Endothelial cell of umbilical vein (primary cell): ENCODE measurements around the gene TRIP13. TPM values are rescaled to one million over a fixed set of nuclear protein-coding genes. Genes with fewer than 3 reads are reported as not detected.

Experiments
- BruUV-seq: library from RNA; stranded (reverse); fragments of 400-500 nt; replicated peaks from 2 replicates; lab custom pipeline; 2021; lab: Mats Ljungman, UMichigan
- CTCF ChIA-PET: fragments of 300-600, 350-600 bp; sonication (Branson Sonifier 250); formaldehyde crosslinking; loops from one replicate; lab custom pipeline; 2021; ENCODE audit warnings: antibody characterized with exemption, inconsistent platforms; lab: Charles Lee
- POLR2A ChIA-PET: fragments of 300-600, 350-600 bp; sonication (Branson Sonifier 250); formaldehyde crosslinking; loops from one replicate; lab custom pipeline; 2021; ENCODE audit warnings: antibody characterized with exemption, inconsistent platforms; lab: Charles Lee
- DNase-seq: peaks from one replicate; pipeline ENCODE4 v3.0.0-alpha.2; 2011; ENCODE audit warnings: low read depth, low spot score
- FAIRE-seq: peaks from 2 replicates; lab custom pipeline; 2011; peaks lifted over from hg19 to GRCh38; lab: Jason Lieb, UNC
- H2AFZ ChIP-seq: 2 replicates; pipeline ENCODE4 v1.6.0; 2012; ENCODE audit warnings: low read depth, low read length, control low read depth, inconsistent platforms
- H3K27ac ChIP-seq: 2 replicates; pipeline ENCODE4 v1.5.1; 2011; ENCODE audit warnings: low read depth, mild to moderate bottlenecking, control low read depth, low read length, moderate library complexity; ENCODE audit not compliant: insufficient read depth
- H3K27me3 ChIP-seq, 2 experiments: 2 replicates each; pipeline versions ENCODE4 v1.6.0 to v1.6.1; 2011; ENCODE audit warnings: low read length in 2 of 2, mixed read lengths in 1 of 2; ENCODE audit not compliant: control insufficient read depth in 2 of 2, insufficient read depth in 2 of 2
- H3K36me3 ChIP-seq, 2 experiments: 2 replicates in 1 of 2; 3 replicates in 1 of 2; pipeline ENCODE4 v1.5.1; 2011; ENCODE audit warnings: low read length in 2 of 2, mild to moderate bottlenecking in 1 of 2, moderate library complexity in 1 of 2; ENCODE audit not compliant: control insufficient read depth in 2 of 2, insufficient read depth in 2 of 2; ENCODE audit errors: extremely low read depth in 1 of 2
- H3K4me1 ChIP-seq: 3 replicates; pipeline ENCODE4 v1.5.1; 2011; ENCODE audit warnings: mild to moderate bottlenecking, low read length; ENCODE audit not compliant: control insufficient read depth, insufficient read depth; ENCODE audit errors: extremely low read depth
- H3K4me2 ChIP-seq: 2 replicates; pipeline ENCODE4 v1.6.1; 2011; ENCODE audit warnings: low read length, control low read depth, mixed read lengths; ENCODE audit not compliant: insufficient read depth
- H3K4me3 ChIP-seq, 3 experiments: fragments of 200-600 bp in 1 of 3; sonication (generic), shearing (Covaris generic) in 1 of 3; replicated peaks in 1 of 3; 2 replicates each; pipeline ENCODE4 v1.5.1; 2011 to 2016; ENCODE audit warnings: control low read depth in 3 of 3, low read length in 3 of 3, mild to moderate bottlenecking in 2 of 3, inconsistent platforms in 1 of 3, low read depth in 1 of 3, moderate library complexity in 1 of 3; ENCODE audit not compliant: insufficient read depth in 1 of 3
- H3K79me2 ChIP-seq: 2 replicates; pipeline ENCODE4 v1.6.0; 2012; ENCODE audit warnings: low read length, inconsistent platforms; ENCODE audit not compliant: control insufficient read depth, insufficient read depth
- H3K9ac ChIP-seq: replicated peaks from 2 replicates; pipeline ENCODE3; 2011; ENCODE audit warnings: low read length, control low read depth; ENCODE audit not compliant: insufficient read depth; ENCODE audit errors: extremely low read depth
- H3K9me1 ChIP-seq: replicated peaks from 3 replicates; pipeline ENCODE4 v1.6.0; 2011; ENCODE audit warnings: mild to moderate bottlenecking, low read length; ENCODE audit not compliant: control insufficient read depth, insufficient read depth; ENCODE audit errors: extremely low read depth
- H3K9me3 ChIP-seq: replicated peaks from 2 replicates; pipeline ENCODE4 v1.5.1; 2012; ENCODE audit warnings: low read length, inconsistent platforms; ENCODE audit not compliant: control insufficient read depth, insufficient read depth
- H4K20me1 ChIP-seq: replicated peaks from 2 replicates; pipeline ENCODE3; 2011; ENCODE audit warnings: mild to moderate bottlenecking, low read length; ENCODE audit not compliant: control insufficient read depth, insufficient read depth; ENCODE audit errors: extremely low read depth
- CTCF ChIP-seq, 2 donors: IDR thresholded peaks; 1 replicate in 1 of 2; 2 replicates in 1 of 2; pipeline ENCODE4 v1.5.1; 2011; ENCODE audit warnings: low read length in 2 of 2, mild to moderate bottlenecking in 2 of 2, moderate library complexity in 2 of 2, control low read depth in 1 of 2, inconsistent platforms in 1 of 2, low read depth in 1 of 2; ENCODE audit not compliant: insufficient read depth in 1 of 2; ENCODE audit errors: extremely low read depth in 1 of 2
- EZH2 ChIP-seq: IDR thresholded peaks from 2 replicates; pipeline ENCODE4 v1.6.1; 2012; ENCODE audit warnings: borderline replicate concordance, low read depth, mild to moderate bottlenecking, moderate library complexity, low read length, inconsistent platforms; ENCODE audit not compliant: severe bottlenecking
- FOS ChIP-seq: IDR thresholded peaks from 2 replicates; pipeline ENCODE4 v1.6.1; 2011; ENCODE audit warnings: mild to moderate bottlenecking, low read length, moderate library complexity, borderline replicate concordance; ENCODE audit not compliant: insufficient read depth
- GATA2 ChIP-seq: IDR thresholded peaks from 2 replicates; pipeline ENCODE4 v1.7.0; 2011; ENCODE audit warnings: low read depth, mild to moderate bottlenecking, moderate library complexity, mixed read lengths, low read length; ENCODE audit not compliant: insufficient read length, insufficient read depth
- JUN ChIP-seq: IDR thresholded peaks from 2 replicates; pipeline ENCODE4 v1.6.1; 2011; ENCODE audit warnings: borderline replicate concordance, low read depth; ENCODE audit not compliant: insufficient read length, insufficient read depth
- MYC ChIP-seq: IDR thresholded peaks from one replicate; pipeline ENCODE4 v1.6.1; 2011; ENCODE audit warnings: mild to moderate bottlenecking, low read depth, low read length
- POLR2A ChIP-seq: IDR thresholded peaks from 2 replicates; pipeline ENCODE4 v1.6.1; 2012; ENCODE audit warnings: low read depth, mild to moderate bottlenecking, control low read depth, low read length
- POLR2AphosphoS5 ChIP-seq: IDR thresholded peaks from 2 replicates; pipeline ENCODE4 v1.6.1; 2012; ENCODE audit warnings: low read depth, mild to moderate bottlenecking, control low read depth, low read length, moderate library complexity; ENCODE audit not compliant: insufficient read depth
- dilution Hi-C: fragments of 300-500 bp; cut with MboI; formaldehyde crosslinking; loops from one replicate; pipeline ENCODE4 v1.15.0; 2019; ENCODE audit warnings: low sequenced_read_pairs; ENCODE audit not compliant: extremely low pct_ligation_motif_present
- intact Hi-C: fragments of 100-400 bp; cut with micrococcal nuclease; formaldehyde crosslinking; loops from one replicate; pipeline ENCODE4 v1.10.0; 2022
- polyA plus RNA-seq, 4 experiments: library from polyadenylated mRNA; depleted of rRNA in 3 of 4; stranded (reverse) in 3 of 4; unstranded in 1 of 4; fragments of >200 nt; gene quantifications; 2 replicates each; pipeline versions ENCODE4 v1.2.1 to v1.2.3, GENCODE V29; 2011 to 2012; ENCODE audit warnings: missing spikeins in 1 of 4
- total RNA-seq: library from RNA; stranded (reverse); gene quantifications from 2 replicates; pipeline ENCODE4 v1.2.3, GENCODE V29; 2021
- TF ChIP-seq, protein P1 (sequence below): IDR thresholded peaks from 2 replicates; pipeline ENCODE4 v1.6.1; 2011; ENCODE audit not compliant: insufficient read depth, insufficient read length

The TRIP13 gene
- total and polyA plus RNA-seq, 2 donors (not counting 3 experiments of a cell fraction or from before 2014, with no cell fraction given) = 17.4 to 39.0 TPM

- Histone ChIP-seq H3K9me3 (no peaks in the 10 kb centered on the region), H3K4me3 (no peak overlapping the region), H3K9me1 (no peaks in the 10 kb centered on the region), H3K79me2 (no peaks in the 10 kb centered on the region), H3K4me1 (no peaks in the 10 kb centered on the region), H3K4me2 (no peak overlapping the region), H4K20me1 (no peaks in the 10 kb centered on the region), H3K27me3 (peaks cover 10% of the 10 kb centered on the region in 2 experiments), H3K36me3 (no peaks in the 10 kb centered on the region), H3K27ac (no peak overlapping the region), H2AFZ (no peak overlapping the region), H3K9ac (no peak overlapping the region)
- TF ChIP-seq, protein P1, sequence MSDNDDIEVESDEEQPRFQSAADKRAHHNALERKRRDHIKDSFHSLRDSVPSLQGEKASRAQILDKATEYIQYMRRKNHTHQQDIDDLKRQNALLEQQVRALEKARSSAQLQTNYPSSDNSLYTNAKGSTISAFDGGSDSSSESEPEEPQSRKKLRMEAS = no peak
- TF ChIP-seq FOS (no peak), JUN (no peak), POLR2A (no peak), CTCF (IDR thresholded peaks at IDR 0.05; ENCODE audit: extremely low read depth in 1 of 2, insufficient read depth in 1 of 2, low read depth in 1 of 2, low read length in 2 of 2) (no peak), GATA2 (no peak), POLR2AphosphoS5 (no peak), MYC (no peak), EZH2 (no peak)
- intact Hi-C loops (no loop called here), dilution Hi-C loops (no loop called here)
- no peak for FAIRE-seq
- CTCF ChIA-PET = interaction anchor here (0.9 to 1.8 kb wide), 6 partner anchors 8 to 61 kb away, joined by 3 to 6 read pairs (median 4); no protein-coding TSS in a partner anchor
- DNase-seq = no peak
- BruUV-seq = no TSS peak
- POLR2A ChIA-PET = no interaction called here
These were observed 56.0 kb downstream of the TRIP13 start for GRCh38 chr5:948472-949274.
